ENCODE measurements around the gene IRGQ.

- TF ChIP-seq EZH2 (IDR thresholded peaks at IDR 0.05; ENCODE audit: insufficient read depth, poor library complexity, severe bottlenecking) (no peak), EZH2phosphoT487 (IDR thresholded peaks at IDR 0.05; ENCODE audit: insufficient read depth, low read depth) (no peak)
These were observed 51.9 kb downstream of the IRGQ start for GRCh38 chr19:43544077-43544476.

Data from GM23248 (cell line).